HG03571 (cell line): ENCODE data around the gene AKAP7.

Experiments used
- ATAC-seq: cut with Tn5 transposase; IDR thresholded peaks from one replicate; pipeline ENCODE4 v1.9.1; 2021; ENCODE audit not compliant: unreplicated experiment

AKAP7 gene

DNA sequence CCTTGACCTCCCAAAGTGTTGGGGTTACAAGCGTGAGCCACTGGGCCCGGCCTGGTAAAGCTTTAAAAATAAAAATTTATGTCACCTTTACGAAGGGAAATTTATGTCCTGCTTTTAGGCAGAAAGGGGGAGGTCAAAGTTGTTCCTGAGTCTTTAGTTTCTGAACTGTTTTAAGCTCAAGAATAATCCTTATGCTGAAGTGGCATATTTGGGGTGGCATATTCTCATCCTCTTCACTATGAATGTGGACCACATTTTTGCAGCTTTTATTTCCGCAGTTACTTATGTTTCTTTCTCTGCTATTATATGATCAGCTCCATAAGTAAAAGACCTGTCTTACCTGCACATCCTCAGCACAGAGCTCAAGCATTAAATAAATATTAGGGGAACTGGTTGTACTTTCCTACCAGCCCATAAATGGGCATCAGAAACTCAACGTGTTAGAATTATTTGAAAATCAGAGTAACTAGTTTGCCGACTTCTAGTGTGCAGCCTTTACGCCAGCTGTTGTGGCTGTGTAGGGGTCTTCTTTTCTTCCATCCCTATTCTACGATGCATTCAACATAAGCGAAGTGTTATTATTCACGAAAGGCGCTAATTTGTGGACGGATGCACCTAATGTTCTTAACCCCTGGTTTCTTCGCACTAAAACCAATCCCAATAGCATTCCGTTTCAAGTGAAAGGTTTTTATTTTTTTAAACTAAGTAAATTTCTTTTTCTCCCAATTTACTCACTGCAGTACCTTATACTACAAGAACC is 867 bp upstream of the AKAP7 start:
- no peak for ATAC-seq

DNA sequence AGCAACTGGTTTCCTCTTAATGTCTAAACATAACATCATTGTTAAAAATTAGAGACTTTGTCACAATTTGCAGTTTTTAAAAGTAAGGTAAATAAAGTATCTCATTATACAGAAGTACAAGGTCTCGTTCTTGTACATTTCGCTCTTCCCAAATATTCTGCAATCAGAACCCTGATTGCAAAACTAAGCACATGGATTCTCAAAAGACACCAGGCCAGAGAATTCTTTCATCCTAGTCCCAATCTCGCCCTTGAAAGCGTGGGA is 355 bp upstream of the AKAP7 start:
- ATAC-seq = no peak

DNA sequence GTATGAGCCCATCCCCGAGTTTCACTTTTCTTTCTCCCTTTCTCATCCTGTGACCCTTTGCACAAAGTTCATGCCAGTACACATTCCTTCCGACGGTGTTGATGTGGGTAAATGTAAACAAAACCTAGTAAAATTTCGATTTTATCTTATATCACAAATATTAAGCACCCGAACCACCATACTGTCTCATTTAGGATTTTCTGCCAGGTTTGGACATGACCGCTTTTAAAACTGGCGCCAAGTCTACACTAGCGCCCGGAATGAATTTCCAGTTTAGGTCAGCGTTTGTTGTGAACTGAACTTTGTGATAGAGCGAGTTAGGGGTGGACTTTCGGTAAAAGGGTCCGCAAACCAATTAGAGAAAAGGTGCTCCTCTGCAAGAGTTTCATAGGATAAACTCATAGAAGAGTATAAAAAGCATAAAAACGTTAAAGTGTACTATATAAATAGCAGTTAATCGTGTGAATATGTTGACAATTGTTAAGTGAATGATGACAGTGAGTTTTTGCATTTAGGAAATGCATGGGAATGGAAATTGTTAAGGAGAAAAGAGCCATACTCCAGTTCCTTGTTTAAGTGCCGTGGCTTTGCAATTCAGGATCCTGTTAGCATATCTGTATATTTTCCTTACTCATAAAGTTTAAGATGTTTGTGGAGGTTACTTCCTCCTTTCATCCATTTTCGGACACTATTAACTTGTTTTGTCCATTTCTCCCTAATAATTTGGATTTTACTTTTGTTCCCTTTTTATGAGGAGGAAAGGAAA is 937 bp downstream of the AKAP7 start:
- ATAC-seq = peak; percentile 7

DNA sequence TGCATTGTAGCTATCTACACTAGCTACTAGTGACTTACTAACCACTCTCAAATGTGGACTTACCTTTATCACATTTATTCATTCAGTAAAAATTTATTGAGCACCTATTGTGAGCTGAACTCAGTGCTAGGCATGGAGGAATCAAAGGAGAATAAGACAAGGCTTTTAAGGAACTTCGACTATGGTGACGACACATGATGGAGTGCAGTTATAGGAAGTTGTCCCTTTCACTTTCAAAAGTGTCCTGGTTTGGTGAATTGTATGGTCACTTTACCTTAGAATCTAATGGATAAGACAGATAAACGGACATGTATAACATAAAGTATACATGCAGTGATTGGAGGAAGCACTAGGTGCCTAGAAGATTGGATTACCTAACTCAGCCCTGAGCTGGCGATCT is 4.3 kb downstream of the AKAP7 start:
- ATAC-seq = no peak

DNA sequence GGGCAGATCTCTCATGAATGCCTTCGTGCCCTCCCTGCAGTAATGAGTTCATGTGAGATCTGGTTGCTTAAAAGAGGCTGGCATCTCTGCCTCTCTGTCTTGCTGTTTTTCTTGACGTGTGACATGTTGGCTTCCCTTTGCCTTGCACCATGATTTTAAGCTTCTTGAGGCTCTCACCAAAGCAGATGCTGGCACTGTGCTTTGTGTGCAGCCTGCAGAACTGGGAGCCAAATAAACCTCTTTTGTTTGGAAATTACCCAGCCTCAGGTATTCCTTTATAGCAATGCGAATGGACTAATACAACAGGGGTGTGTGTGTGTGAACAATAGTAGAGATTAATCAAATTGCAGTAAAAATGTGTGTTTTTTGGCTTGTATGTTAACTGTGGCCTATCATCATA is 8.1 kb downstream of the AKAP7 start:
- ATAC-seq = no peak

DNA sequence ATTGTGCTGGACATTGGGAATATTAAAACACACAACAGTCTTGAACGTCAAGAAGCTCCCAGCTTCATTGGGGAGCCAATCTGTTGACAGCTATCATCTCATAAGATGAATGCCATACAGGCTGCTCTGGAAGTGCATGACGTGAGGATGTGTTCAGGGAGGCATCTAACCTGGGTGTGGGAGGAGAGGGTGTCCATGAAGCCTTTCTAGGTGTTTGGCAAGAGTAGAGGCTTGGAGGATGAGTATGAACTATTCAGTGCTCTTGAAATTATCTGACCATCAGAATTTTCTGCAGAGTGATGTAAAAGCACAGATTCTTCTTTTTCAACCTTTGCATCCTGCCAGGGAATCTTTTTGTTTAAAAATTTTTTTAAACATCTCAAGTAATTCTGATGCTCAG is 11.6 kb downstream of the AKAP7 start:
- ATAC-seq = no peak

DNA sequence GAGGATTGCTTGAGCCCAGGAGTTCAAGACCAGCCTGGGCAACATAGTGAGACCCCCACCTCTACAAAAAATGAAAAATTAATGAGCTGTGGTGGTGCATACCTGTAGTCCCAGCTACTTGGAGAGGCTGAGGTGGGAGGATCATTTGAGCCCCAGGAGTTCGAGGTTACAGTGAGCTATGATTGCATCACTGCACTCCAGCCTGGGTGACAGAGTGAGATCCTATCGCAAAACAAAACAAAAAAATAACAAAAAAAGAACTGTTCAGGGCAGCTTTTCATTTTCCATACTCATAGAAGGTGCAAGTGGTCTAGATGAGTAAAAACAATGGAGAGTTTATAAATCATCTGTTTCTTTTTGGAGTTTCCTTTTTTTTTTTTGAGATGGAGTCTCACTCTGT is 21.1 kb downstream of the AKAP7 start:
- ATAC-seq = no peak

DNA sequence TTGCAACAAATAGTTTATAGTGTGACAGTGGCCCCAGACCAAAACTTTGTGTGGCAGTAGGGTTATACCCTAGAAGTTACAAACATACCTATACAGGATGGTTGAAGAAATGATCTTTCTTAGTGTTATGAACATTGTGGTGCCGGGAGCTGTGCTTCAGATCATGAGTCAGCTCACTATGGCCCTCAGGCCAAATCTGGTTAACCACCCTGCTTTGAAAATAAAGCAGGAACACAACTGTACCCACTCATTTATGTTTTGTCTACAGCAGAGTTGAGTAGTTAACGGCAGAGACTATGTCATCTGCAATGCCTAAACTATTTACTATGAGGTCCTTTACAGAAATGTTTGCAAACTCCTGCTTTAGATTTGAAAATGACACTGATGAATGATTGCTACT is 24.3 kb downstream of the AKAP7 start:
- no peak for ATAC-seq

DNA sequence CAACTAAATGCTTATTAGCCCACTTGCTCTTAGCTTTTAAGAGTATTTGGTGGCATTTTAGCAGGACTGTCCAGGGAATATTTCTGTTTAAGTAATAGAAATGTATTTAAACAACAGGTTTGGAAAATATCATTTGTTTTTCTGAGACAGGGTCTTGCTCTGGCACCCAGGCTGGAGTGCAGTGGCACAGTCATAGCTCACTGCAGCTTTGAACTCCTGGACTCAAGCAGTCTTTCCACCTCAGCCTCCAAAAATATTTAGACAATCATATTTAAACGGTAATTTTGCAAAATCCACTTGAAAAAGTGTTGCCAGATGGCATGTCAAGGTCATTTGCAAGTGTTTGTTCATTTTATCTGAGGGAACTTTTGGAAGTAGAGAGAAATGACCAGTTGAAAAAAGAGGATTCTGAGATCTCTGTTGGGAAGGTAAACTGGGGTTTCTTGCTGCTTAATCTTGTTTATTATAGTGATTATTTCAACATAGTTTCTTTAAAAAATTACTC is 25.0 kb downstream of the AKAP7 start:
- ATAC-seq = no peak

DNA sequence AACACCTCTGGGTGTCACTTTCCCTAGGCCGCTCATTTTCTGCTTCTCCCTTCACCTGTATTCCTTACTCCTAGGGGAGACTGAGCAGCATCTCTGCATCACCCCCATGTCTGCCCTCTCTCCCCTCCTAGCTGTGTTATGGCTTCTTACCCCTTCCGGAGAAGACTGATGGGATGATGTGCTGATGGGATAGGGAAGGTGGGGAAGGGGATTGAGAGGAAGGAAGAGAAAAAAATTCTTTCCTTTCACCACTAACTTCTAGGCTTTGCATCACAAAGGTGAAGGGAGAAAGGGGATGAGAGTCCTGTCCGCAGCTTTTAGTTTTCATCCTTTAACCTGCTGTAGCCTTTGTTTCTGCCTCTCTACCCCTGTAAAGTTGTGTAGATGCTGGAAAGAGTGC is 26.7 kb downstream of the AKAP7 start:
- ATAC-seq = no peak

DNA sequence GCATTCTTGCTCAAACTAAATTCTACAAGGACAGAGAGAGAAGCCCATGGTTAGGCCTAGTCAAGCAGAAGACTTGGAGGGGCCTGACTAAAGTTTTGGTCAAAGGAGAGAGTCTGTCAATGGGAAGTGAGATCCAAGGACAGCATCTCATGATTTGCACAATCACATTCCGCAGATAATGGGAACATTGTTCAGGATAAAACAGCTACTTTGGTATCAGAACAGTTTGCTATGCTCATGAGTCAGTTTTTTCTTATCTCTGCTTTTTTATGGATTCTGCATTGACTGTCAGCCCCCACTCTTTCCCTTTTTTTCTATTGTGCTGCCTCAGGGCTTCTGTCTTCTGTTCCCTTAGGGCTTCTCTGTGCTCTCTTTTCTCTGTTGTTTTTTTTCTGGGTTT is 28.6 kb downstream of the AKAP7 start:
- ATAC-seq = no peak

DNA sequence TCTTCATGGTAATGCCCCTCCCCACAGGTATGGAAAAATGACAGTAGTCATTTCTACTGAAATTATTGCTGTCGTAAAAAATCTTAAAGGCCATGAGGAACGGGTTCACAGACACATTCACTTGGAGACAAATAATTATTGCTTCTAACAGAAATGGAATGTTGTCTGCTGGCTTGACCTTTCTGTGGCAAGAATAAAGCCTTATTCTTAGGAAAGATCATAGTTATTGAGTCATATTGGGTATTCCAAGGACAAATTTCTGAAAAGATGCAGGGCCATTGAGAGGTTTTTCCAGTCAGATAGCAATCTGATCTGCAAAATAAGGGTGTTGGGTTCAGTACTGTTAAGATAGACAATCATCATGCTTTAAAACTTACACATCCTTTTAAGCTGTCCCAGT is 29.2 kb downstream of the AKAP7 start:
- no peak for ATAC-seq

DNA sequence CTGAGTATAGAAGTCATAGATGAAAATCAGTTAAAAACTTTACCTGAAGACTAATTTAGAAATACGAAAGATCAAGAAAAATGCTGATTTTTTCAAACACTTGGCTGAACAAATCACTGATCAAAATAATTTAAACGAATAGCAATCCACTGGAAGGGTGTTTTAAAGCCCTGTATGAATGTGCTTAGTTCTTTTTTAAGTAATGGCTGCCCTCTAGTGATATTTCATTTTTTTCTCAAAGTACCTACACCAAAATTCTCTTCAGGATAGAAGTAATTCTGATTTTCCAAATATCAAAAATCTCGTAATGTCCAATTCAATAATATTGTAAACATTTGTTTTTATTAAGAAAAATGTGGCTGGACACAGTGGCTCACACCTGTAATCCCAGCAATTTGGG is 32.5 kb downstream of the AKAP7 start:
- no peak for ATAC-seq

DNA sequence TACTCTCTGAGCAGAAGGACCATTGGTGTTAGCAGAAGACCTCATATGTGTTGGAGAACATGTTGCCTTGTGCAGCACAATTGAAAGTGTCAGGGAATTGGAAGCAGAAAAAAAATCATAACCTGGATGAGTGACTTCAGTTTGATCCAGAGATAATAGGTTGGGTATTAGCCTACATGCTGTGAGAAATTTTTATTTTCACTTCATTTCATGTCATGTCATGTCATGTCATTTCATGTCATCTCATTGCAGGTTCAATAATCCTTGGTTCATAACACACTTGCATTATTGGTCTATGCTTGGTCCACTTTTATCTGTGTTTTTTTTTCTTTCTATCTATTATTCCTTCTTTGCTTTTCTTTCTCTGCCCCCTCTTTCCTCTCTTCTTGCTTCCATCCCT is 34.3 kb downstream of the AKAP7 start:
- ATAC-seq = no peak

DNA sequence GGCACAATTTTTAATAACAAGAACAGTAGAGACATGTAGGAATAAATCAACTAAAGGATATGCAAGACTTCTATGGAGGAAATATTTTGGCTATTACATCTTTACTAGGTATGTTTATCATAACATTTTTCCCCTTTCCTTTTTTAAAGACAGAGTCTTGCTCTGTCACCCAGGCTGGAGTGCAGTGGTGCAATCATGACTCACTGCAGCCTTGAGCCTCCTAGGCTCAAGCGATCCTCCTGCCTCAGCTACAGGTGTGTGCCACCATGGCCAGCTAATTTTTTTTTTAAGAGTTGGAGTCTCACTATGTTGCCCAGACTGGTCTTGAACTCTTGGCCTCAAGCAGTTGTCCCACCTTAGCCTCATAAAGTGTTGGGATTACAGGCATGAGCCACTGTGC is 37.0 kb downstream of the AKAP7 start:
- no peak for ATAC-seq

DNA sequence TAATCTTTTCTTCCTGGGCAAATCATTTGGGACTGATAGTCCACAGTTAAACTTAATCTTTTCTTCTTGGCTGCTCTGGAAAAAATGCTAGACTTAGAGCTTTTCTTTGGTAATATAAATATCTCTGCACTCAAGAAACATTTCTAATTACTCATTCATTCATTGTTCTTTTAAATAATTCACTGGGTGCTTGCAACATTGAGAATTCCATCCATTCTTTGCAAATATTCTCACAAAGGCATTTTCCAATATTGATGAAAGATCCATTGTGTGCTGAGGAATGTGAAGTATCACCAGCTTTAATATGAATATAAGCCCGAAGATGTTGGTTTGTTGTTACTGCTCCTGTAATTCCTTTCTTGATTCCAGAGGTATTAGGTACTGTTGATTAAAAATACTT is 38.4 kb downstream of the AKAP7 start:
- no peak for ATAC-seq

DNA sequence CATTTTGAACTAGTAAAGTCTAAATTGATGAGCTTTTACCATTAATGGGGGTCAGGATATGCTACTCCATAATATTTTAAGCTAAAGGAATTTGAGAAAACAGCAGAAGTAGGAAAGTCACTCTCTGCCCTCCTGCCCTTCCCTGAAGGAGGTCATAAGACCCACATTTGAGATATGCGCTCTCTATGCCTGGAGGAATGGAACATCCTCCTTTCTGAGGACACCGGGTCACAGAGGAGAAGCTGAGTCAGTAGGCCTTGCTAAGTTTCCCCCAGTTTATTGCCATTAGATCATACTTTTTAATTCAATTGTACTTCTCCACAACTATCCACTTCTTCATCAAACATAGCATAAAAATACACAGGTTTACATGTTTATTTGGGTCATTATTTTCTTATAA is 40.3 kb downstream of the AKAP7 start:
- no peak for ATAC-seq

DNA sequence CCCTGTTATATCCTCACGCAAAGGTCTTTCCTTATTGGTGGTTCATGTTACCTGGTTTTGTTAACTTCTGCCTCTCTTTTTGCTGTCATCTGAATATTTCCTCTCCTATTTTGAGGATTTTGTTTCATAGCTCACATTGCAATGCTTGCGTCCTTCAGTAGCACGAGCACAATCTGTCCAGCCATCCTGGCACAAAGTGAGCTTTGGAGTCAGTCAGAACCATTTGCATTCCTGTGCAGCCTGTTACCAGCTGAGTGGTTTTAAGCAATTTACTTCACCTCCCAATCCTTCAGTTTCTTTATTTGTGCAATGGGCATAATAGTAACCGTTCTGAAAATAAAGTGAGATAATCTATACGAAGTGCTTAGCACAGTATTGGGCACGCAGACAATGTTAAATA is 42.7 kb downstream of the AKAP7 start:
- ATAC-seq = no peak

DNA sequence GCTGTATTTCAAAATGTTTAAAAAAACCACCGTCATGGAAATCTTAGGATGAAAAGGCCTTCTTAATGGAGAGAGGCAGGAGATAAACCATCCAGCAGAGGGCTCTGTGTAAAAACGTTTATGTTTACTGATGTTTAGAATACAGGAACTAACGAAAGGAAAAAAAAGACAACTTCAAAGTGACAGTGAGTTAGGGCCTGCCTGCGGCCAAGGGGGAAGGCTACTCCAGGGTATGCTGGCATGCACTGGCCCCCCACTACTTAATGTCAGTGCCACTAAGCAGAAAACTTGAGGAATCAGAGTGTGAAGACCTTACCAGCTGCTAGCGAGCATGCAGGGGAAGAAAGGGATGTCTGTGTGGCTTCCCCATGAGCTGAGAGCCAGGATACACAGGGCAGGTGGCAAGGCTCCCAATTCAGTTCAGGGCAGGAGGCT is 47.7 kb downstream of the AKAP7 start:
- ATAC-seq = no peak

DNA sequence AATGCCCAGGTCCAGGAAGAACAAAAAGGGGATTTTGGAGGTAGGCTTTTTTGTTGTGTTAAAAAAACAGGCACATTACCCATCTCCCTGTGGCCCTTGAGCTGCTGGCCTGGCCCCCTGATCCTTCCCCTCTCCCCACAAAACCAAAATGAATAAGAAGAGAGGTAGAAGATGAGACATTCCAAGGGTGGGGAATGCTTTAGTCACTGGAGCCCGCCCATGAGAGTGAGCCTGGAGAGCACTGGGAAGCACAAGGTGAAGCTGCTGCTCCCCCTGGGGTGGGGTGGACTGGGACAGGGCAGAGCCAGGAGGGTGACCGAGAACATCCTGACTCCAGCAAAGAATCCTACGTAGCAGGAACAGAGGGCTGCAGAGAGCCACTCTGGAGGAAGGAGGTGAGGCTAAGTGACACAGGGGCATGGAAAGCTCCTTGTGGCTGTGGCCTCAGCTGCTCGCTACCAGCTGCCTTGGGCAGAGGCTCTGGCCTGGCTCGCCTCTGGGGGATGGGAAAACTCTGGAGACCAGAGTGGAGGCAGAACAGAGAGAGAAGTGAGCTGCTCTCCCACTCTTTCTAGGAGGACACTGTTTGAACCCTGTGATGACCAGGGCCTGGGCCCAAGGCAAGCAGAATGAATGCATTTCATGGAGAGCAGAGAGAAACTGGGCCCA is 48.3 kb downstream of the AKAP7 start:
- no peak for ATAC-seq

DNA sequence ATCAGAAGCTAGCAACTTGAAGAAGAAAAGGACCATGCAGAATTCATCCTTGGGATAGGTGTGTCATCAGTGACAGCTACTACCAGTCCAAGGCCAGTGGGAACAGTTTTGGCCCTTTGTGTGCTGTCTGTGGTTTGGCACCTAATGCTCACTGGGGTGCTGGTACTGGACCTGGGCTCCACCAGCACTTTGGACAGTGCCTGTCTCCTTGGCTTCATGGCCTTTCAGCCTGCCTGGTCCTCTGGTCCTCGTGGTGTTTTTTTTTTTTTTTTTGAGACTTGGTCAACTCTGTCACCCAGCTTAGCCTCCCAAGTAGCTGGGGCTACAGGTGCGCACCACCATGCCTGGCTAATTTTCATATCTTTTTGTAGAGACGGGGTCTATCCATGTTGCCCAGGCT is 56.3 kb downstream of the AKAP7 start:
- no peak for ATAC-seq

DNA sequence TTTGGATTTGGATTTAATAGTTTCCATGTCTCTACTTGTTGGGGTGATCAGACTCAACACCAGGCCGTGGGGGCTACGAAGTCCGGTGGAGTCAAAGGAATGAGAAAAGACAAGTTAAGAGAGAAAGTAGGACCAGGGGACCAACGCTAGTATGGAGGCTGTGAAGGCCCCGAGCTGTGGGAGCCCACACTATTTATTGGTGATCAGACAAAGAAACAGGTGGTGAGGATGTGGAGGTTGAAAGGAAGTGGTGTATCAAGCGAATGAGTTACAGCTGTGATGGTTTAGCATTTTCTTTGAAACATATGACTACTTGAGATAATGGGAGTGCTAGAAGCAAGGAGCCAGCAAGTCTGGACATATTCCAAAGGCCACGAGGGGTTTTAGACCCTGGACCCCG is 62.4 kb downstream of the AKAP7 start:
- no peak for ATAC-seq
